Stimulated activated CD8-positive, alpha-beta memory T cell treated with anti-CD3 and anti-CD28 coated beads, Interleukin-7, amount 100 ng/mL, for 24 hours (primary cell): Measurements from ENCODE around the gene GPR141.

ENCODE experiments used
- DNase-seq: peaks from one replicate; pipeline ENCODE4 v3.0.0-alpha.2; 2020; ENCODE audit warnings: low read depth

Gene GPR141, protein sequence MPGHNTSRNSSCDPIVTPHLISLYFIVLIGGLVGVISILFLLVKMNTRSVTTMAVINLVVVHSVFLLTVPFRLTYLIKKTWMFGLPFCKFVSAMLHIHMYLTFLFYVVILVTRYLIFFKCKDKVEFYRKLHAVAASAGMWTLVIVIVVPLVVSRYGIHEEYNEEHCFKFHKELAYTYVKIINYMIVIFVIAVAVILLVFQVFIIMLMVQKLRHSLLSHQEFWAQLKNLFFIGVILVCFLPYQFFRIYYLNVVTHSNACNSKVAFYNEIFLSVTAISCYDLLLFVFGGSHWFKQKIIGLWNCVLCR

GRCh38 chr7:37683246-37684120 is at the start of gene GPR141:
TSS of gene GPR141 (plus strand) at chr7:37683766. CDS start at chr7:37740394, 56,628 bp downstream.
- DNase-seq: no peak

DNA sequence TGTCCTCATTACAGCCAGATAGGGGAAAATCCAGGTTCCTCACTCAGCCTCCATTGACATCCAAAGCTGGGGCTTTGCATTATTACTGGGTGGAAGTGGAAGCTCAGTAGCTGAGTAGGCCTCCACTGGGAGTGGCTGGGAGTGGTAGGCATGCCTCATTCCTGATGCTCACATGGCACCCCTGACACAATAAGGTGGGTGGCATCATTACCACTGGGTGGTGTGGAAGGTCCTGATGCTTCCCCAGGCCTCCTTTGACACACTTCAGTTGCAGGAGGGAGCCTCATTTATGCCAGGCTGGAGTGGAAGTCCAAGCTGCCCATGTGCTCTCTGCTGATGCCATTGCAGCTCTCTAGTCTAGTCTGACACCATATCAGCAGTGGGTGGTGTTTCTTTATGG is 48.2 kb upstream of the GPR141 start:
- no peak for DNase-seq

- no peak for DNase-seq
Observed at GRCh38 chr7:37642028-37642540, 41.5 kb upstream of the GPR141 start.

DNA sequence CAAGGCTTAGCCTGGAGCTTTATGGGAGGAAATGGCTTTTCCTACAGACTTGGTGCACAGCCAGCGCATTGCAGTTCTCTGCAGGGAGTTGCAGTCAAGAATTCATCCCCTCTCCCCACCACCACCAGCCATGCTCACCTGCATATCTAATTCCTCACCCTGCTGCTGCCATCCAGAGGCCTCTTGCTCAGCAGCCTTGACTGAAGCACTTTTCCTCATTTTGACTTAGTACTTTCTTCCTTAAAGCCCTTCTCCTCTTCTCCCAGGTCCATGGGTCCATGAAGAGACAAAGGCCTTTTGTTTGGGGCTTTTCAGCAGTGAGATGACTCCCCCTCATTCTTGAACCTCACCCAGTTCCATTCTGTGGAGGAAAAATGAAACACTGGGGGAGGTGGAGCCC is 39.7 kb upstream of the GPR141 start:
- DNase-seq: no peak

GRCh38 chr7:37645282-37646050 is 38.1 kb upstream of the GPR141 start:
- no peak for DNase-seq

DNA sequence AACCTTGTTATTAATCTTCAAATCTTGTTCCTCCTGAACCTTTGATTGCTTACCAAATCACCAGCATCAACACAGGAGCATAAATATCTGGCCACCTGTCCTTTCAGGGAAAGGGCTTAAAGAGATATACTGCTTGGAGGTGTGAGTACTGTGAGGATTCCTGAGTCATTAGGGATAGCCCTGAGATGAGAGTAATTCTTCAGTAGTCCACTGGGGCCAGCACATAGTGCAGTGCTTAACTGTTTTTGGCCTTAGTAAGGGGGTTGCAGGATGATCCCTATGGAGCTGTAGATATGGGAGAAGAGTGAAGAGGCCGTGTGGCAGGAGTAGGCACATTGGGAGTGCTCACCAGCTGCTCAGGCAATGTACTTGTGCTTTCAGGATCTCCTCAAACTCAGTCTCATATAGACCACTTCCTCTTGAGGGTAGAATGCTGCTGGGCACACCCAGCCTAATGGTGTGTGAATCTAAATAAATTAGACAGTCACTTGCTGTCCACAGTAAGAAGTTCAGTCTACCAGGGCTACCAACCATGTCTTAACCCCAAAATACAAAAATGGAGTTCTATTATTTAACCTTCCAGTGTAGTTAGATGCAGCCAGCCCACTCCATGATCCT is 26.5 kb upstream of the GPR141 start:
- no peak for DNase-seq

DNA sequence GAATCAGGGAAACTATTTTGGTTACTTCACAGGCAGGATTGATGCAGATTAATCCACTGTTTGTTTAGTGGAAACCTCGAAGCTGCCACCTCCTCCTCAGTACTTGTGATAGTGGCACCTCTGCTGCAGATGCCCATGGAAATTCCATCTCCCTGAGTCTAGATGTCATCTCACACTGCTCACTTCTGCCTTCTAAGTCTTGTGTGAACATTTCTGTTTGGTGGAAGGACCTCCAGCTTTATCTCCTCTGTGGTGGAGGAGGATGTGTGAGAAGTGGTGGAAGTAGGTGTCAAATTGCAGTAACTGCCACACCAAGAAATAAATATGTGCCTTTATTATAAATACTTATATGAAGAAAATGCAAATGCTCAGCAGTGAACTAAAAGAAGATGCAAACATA is 25.8 kb upstream of the GPR141 start:
- no peak for DNase-seq

GRCh38 chr7:37659971-37660565 is 23.5 kb upstream of the GPR141 start:
- no peak for DNase-seq

DNA sequence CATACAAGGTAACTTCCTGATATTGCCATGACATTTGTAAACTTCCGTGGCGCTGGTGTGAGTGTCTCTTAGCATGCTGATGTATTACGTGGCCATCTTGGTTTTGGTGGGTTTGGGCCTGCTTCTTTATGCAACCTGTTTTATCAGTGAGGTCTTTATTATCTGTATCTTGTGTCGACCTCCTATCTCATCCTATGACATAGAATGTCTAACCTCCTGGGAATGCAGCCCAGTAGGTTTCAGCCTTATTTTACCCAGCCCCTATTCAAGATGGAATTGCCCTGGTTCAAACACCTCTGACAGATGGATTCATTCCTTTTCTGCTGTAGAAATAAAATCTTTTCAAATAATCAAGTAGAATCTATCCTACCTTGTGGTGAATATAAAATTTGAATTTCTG is 23.0 kb upstream of the GPR141 start:
- DNase-seq: no peak

GRCh38 chr7:37663693-37664092 is 19.9 kb upstream of the GPR141 start:
- no peak for DNase-seq

DNA sequence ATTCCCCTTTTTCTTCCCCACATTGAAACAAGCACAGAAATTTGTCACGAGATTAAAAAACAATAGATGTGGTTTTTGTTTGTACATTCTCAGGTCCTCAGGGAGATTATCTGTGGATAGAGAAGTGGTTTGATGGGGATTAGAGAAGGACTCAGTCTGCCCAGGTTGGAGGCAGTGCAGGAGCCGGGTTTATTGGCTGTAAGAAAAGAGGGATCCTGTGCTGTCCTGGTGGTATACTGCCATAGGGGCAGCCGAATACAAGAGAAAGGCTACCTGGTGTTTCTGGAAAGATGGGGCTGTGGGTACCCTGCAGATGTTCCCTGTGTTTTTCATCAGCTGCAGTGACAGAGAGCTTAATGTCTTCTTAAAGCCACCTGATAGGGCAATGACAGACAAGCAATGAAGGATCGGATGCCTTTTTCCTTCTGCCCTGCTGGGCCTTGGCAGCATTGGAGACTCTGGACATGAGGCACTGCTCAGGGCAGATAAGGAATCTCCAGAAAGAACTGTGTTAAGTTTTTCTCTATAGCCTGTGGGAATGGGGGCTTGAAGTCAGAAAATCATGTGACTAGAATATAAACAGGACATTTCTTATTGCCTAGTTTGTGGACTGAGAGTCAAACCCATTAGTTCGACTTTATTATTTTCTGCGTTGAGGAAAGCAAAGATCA is 18.1 kb upstream of the GPR141 start:
- DNase-seq: no peak

DNA sequence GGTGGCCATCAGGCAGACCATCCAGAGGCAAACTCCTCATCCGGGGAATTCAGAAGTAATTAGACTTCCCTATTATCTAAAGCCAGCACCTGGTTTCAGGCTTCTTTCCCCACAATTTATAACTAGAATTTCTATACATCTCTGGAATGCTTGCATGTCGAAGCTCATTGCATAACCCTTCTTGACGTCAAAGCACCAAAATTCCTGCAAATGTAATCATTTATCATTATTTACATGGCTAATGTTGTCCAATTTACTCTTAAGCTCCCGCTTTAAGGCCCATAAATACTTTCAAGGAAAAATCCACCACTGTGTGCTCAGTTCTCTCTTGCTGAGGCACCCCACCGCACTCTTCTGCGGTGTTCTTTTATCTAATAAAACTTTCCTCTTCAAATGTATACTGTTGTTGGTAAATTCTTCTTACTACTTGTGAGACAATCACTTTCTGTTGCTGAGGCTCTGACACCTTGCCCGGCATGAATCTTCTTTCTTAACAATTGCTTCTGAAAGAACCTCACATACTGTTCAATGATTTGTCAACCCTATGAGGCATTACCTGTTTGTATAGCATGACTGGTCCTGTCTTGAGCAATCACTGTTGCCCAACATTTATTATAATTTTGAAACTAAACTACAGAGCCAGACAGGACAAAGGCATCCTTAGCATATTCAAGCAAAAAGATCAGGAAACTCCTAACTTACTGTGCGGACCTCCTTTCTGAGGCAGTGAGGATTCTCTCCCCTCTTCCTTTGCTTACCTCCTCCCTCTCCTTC is 17.4 kb upstream of the GPR141 start:
- no peak for DNase-seq

GRCh38 chr7:37669818-37670217 is 13.7 kb upstream of the GPR141 start:
- DNase-seq: no peak

GRCh38 chr7:37670436-37670835 is 13.1 kb upstream of the GPR141 start:
- no peak for DNase-seq

GRCh38 chr7:37671876-37672275 is 11.7 kb upstream of the GPR141 start:
- DNase-seq: no peak

- no peak for DNase-seq
Observed at GRCh38 chr7:37672926-37673325, 10.6 kb upstream of the GPR141 start.

DNA sequence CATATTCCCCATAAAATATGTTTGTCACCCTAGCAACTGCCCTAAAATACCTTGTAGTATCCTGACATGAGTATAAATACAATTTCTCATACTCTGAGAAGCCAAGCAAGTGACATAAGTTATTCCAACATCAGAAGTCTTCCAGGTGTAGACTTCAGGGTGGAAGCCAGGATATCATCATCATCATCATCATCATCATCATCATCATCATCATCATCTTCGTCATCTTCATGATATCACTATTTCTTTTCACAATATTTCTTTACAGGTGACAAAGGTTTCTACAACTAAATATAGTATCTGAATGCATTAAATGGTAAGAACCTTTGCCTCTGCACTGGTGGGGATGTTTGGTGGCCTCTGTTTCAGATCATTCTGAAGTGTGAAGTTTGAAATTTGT is 10.0 kb upstream of the GPR141 start:
- no peak for DNase-seq

GRCh38 chr7:37674531-37674930 is 9.0 kb upstream of the GPR141 start:
- no peak for DNase-seq

DNA sequence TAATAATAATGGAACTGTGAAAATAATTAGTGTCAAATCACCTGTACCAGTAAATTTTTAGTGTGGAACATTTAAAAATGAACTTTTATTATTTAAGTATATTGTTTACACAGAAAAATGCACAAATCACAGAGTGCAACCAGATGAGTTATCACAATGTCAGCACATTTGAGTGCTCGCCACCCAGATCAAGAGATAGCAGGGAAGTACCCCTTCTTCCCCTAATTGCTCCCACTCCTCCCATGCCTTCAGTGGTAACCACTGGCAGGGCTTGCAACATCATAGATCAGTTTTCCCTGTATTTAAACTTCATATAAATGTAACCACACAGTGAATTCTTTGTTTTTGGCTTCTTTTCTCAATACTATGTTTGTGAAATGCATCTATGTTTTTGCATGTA is 7.8 kb upstream of the GPR141 start:
- DNase-seq: no peak

- no peak for DNase-seq
Observed at GRCh38 chr7:37684927-37685326, 1.4 kb downstream of the GPR141 start.
